NCI-H1436 treated with DMSO at 0.1 percent for 48 hours (cell line): ENCODE results near the gene CABLES2.

Experiments used
- DNase-seq: peaks from one replicate; lab custom pipeline; 2025; lab: John Stamatoyannopoulos, UW

CABLES2 gene

GRCh38 chr20:62372042-62372993, 34.8 kb downstream of the CABLES2 start:
- no peak for DNase-seq

GRCh38 chr20:62371588-62372041, 35.5 kb downstream of the CABLES2 start:
- DNase-seq = no peak

- no peak for DNase-seq
Measured at GRCh38 chr20:62370807-62371587, 36.1 kb downstream of the CABLES2 start.

GRCh38 chr20:62370115-62370806, 36.8 kb downstream of the CABLES2 start:
- DNase-seq = no peak

- no peak for DNase-seq
Measured at GRCh38 chr20:62369815-62370114, 37.3 kb downstream of the CABLES2 start.

DNA sequence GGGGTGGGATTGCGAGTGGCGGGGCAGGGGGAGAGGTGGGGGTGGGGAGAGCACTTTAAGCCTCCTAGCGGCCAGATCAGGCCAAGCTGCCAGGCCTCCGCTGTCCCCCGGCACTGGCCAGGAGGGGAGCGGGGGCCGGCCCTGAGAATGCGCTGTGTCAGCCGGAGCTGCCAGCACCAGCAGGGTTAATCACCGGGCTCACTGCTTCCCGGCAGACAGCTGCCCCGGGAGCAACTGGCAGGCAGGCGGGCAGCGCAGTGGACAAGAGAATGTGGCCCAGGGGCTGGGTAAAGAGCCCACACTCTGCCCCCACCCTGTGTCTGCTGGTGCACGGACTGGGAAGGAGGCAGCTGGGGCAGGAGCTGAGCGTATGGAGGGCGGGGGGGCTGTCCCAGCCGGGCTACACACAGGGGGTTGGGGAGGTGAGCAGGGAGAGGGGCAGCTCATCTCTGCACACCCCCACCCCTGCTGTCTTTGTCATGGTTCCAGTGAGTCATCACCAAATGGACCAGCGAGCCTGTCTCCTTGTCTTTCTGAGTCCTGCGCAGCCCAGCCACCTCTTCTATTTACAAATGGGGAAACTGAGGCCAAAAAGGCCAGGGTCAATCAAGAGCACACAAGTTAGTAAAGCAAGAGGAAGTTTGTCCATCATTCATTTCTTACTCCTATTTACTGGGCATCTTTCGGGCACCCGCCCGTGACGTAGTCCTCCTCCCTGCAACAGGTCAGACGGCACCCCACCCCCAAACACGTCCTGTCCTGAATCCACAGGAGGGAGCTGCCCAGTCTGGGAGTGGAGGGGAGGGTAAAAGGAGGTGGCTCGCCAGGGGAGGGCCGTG, 37.9 kb downstream of the CABLES2 start:
- no peak for DNase-seq

GRCh38 chr20:62368392-62368975, 38.6 kb downstream of the CABLES2 start:
- no peak for DNase-seq

DNA sequence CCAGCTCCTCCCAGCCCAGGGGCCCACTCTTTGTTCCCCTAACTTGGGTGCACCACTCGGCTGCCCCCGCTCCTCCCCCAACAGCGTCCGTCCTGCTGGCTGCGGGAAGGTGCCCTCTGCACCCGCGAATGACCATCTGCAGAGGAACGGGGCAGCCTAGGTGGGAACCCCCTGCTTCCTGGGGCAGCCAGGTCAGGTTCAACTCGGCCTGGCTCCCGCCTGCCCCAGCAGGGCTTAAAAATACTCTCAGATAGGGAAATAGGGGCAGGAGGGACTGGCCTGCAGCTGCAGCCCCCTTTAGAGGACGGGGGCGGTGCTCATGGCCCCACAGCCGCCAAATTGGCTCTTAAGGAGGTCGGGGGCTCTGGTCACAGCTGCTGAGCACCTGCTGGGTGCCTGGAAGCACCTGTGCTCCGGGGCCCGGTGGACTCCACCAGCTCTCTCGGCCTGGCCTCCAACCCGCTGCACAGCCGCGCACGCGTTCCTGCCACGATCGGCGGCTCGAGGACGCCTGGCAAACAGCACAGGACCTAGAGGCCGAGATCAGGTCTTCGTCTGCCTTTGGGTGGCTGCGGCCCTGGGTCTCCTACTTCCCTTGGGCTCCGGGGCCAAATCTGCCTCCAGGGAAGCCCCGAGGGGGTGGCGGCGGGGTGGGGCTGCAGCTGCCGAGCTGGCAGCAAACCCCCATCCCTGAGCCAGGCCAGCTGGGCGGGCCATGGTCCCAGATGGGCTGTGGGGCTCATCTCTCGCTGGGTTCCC, 39.3 kb downstream of the CABLES2 start:
- DNase-seq = no peak

DNA sequence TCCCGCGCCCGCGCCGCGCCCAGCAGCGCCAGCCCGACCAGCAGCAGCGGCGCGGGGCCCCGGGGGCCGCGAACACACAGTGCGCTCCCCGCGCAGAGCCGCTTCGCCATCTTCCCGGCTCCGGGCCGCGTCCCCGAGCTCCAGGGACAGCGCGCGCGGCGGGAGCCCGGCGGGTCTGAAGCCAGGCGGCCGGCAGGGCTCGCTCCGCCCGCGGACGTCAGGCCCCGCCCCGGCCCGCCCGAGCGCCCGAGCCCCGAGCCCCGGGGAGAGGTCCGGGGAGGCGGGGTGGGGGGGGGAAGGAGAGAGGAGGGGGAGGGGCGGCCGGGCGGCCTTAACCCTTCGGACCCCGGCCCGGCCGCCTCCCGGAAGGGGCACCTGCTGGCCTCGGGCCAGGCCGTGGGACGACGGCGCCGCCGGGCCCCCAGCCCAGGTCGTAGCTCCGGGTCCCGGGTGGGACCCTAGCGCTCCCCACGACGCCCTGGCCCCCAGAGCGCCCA, 39.9 kb downstream of the CABLES2 start, which contains the start of gene LAMA5:
TSS of gene LAMA5 (minus strand) at position 177 of the 497 bp plus-strand sequence. CDS start at position 110, 67 bp downstream.
- DNase-seq = no peak

DNA sequence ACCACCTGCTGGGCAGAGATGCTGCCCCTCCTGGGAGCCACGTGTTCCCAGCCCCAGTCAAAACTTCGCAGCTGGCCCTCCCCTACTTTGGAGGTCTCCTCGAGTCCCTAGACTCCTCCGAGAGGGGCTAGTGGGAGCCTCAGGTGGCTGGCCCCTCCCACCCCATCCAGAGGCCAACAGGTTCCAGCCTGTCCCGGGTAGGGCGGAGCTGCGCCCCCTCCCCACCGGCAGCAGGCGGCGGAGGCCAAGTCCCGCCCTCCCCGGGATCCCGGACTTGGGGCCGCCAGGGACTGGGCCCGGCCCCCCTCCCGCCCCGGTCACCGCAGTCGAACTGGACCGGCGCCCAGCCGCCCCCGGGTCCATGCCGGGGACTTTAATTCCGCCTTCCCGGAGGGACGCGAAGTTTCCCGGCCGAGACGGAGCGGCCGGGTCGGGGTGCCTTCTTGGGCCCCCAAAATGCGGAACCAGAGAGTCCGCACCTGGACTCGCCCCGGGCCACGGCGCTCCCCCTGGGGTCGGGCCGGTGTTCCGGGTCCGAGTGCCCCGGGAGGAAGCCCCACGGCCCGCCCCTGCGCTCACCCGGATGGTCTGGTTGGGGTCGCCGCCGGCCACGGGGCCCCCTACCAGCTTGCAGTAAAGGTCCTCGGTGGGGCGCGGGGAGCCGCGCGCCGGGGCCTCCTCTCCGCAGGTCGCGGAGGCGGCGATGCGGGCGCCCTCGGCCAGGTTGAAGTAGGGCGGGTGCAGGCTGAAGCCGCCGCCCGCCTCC, 40.5 kb downstream of the CABLES2 start:
- DNase-seq = peak; percentile 37

GRCh38 chr20:62365814-62366369, 41.2 kb downstream of the CABLES2 start:
- DNase-seq = no peak

GRCh38 chr20:62364911-62365736, 42.0 kb downstream of the CABLES2 start:
- DNase-seq = no peak

DNA sequence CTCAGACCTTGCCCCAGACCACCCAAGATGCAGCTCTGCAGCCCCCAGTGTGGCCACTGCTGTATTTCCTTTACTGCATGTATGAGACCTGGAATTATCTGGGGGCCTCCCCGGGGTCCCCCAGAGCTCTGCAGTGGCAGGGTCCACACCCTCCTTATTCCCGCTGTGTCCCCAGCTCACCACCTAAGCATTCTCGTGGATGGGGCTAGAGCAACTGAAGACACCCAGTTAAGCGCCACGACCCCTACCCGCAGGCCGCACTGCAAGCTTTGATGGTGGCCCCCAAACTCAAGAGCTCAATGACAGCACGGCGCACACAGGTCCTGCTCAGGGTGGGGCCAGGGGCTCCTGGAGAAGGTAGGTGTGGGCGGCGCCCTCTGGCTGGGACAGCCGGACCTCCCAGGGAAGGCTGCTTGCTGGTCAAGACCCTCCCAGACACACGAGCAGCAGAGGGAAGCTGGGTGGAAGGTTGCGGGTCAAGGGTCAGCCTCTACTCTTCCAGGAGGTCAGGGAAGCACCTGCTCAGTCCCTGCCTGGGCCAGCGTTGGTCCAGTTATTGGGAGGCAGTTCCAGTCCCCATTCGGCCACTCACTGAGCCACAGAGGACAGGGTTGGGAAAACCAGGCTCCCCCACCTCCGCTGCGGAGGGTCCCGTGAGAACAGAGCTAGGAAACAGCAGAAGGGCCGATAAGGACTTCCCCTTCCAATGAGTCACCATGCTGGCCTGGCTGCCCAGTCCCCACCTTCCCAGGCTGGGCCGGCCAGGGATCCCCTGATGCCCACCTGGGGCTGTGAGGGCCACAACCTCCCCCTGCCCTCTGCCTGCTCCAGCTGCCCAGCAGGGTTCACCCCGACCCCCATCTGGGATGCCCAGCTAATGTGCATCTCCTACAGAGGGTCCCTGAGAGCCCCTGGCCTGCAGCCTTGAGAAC, 42.9 kb downstream of the CABLES2 start:
- no peak for DNase-seq

DNA sequence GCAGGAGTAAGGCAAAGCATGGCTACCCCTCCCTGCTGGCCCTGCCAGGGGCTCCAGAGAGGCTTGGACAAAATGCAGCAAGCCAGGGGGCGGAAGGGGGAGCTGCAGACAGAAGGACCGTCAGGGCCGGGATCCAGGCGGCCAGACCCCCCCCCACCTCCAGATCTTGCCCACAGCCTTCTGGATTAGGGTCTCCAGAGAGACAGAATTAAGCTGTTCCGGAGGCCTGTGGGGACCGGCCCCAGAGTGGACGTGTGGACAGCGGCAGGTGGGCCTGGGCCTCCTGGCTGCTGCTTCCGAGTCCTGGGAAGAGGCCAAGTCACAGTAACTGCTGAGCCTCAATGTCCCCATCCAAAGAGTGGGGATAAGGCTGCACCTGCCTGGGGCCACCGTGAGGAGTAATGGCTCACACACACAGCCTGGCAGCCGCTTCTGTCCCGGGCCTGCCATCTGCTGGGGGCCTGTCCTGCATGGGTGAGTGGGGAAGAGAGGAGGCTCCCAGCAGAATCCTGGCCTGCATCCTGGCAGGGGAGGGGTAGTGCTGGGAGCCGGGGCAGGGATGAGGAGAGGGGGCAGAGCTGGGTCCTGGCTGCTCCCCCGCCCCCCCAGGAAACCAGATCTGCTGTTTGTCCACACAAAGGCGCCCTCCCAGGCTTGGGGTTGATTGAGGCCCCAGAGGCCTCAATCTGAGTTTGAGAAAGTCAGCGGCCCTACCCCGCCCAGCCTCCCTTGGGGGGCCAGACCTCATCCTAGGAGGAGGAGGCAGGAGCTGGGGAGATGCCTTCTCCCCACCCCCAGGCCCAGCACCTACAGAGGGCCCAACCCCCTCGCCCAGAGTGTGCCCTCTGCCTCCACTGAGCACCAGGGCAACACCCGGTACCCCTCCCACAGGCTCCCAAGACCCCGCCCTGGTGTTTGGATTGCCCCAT, 43.8 kb downstream of the CABLES2 start:
- DNase-seq = no peak

GRCh38 chr20:62362590-62362940, 44.5 kb downstream of the CABLES2 start:
- DNase-seq = no peak
